IMR-90 (cell line): ENCODE results near the gene MALRD1.

Experiments
- FOS ChIP-seq: fragments of 150-350 bp; IDR thresholded peaks from 2 replicates; pipeline ENCODE4 v1.6.1; 2016; ENCODE audit warnings: low read depth, low read length
- MAZ ChIP-seq: IDR thresholded peaks from 2 replicates; pipeline ENCODE4 v1.6.1; 2012; ENCODE audit warnings: low read depth, mild to moderate bottlenecking, low read length, improper control_type of control experiment, moderate library complexity, borderline replicate concordance
- MXI1 ChIP-seq: IDR thresholded peaks from 2 replicates; pipeline ENCODE4 v1.6.1; 2012; ENCODE audit warnings: low read depth, mild to moderate bottlenecking, low read length, moderate library complexity, borderline replicate concordance
- POLR2A ChIP-seq: IDR thresholded peaks from 2 replicates; pipeline ENCODE4 v1.6.1; 2012; ENCODE audit warnings: mild to moderate bottlenecking, low read depth, low read length
- RCOR1 ChIP-seq: IDR thresholded peaks from 2 replicates; pipeline ENCODE4 v1.6.1; 2012; ENCODE audit warnings: mild to moderate bottlenecking, low read length, improper control_type of control experiment; ENCODE audit not compliant: insufficient replicate concordance
- TF ChIP-seq, protein P1 (sequence below): conservative IDR thresholded peaks from 2 replicates; pipeline ENCODE4 v1.5.1; 2012; ENCODE audit warnings: mild to moderate bottlenecking, low read depth, low read length, improper control_type of control experiment

DNA sequence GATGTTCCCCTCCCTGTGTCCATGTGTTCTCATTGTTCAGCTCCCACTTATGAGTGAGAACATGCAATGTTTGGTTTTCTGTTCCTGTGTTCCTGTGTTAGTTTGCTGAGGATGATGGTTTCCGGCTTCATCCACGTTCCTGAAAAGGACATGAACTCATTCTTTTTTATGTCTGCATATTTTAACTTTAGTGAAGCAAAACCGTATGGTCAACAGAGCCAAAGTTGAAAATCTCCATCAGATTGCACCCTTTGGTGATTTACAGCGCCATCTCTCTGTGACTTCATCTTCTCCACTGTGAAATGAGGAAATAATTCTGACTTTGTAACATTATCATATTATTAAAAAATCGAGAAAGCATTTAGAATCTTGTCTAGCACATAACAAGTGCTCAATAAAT lies 635.4 kb downstream of the MALRD1 start:
- TF ChIP-seq, protein P1, sequence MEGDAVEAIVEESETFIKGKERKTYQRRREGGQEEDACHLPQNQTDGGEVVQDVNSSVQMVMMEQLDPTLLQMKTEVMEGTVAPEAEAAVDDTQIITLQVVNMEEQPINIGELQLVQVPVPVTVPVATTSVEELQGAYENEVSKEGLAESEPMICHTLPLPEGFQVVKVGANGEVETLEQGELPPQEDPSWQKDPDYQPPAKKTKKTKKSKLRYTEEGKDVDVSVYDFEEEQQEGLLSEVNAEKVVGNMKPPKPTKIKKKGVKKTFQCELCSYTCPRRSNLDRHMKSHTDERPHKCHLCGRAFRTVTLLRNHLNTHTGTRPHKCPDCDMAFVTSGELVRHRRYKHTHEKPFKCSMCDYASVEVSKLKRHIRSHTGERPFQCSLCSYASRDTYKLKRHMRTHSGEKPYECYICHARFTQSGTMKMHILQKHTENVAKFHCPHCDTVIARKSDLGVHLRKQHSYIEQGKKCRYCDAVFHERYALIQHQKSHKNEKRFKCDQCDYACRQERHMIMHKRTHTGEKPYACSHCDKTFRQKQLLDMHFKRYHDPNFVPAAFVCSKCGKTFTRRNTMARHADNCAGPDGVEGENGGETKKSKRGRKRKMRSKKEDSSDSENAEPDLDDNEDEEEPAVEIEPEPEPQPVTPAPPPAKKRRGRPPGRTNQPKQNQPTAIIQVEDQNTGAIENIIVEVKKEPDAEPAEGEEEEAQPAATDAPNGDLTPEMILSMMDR = peak; percentile 51
- TF ChIP-seq MXI1 = no peak
- no peak for TF ChIP-seq RCOR1
- TF ChIP-seq POLR2A = no peak
- no peak for TF ChIP-seq FOS
- no peak for TF ChIP-seq MAZ
